B cell (primary cell): ENCODE data around the gene CEP128.

Source experiments
- CTCF ChIP-seq: fragments of 200-600 bp; IDR thresholded peaks from one replicate; pipeline ENCODE4 v1.8.0; 2022; ENCODE audit warnings: antibody characterized with exemption, mild to moderate bottlenecking
- EZH2 ChIP-seq: IDR thresholded peaks from 2 replicates; pipeline ENCODE4 v1.6.1; 2012; ENCODE audit warnings: borderline replicate concordance, low read depth, mild to moderate bottlenecking, moderate library complexity, low read length; ENCODE audit not compliant: insufficient read depth, poor library complexity, severe bottlenecking

- TF ChIP-seq CTCF (no peak), EZH2 (no peak)
These were observed 178.8 kb downstream of the CEP128 start for GRCh38 chr14:80762641-80763228.
